Measurements from ENCODE around the gene DHX9.
A peak's percentile ranks its signal among the peaks of the same experiment; 100 is the strongest.

Gene DHX9

GRCh38 chr1:182839209-182840066, at the start of gene DHX9:
TSS of gene DHX9 (plus strand) at chr1:182839347. CDS start at chr1:182842567, 3,220 bp downstream.
- intact Hi-C loops (cut with DNase I; ENCODE audit: low total_unique reads) = no loop called here
- no peaks in the 10 kb centered on the region for H3K9me3 ChIP-seq
- peak within 1 kb of the TSS; percentile 85 to 87 for H3K4me3 ChIP-seq
- H3K36me3 ChIP-seq = peaks cover 0 to 11% (median 8%) of the 10 kb centered on the region in 3 donors
- peak within 1 kb of the TSS; percentile 84 to 88 for H3K27ac ChIP-seq
- H3K27me3 ChIP-seq = no peaks in the 10 kb centered on the region
- H3K4me1 ChIP-seq = peaks cover 0 to 48% (median 28%) of the 10 kb centered on the region in 4 donors
- no peak for TF ChIP-seq CTCF (IDR thresholded peaks at IDR 0.05)
- peak; percentile 90 to 94 for DNase-seq

GRCh38 chr1:182791281-182792179, 47.6 kb upstream of the DHX9 start:
- intact Hi-C loops (cut with DNase I; ENCODE audit: low total_unique reads) = loop anchor here (10.0 kb wide), 1 partner anchor 707 kb away; no protein-coding TSS in a partner anchor
- no peak overlapping the region for H3K4me3 ChIP-seq

GRCh38 chr1:182794091-182794490, 45.1 kb upstream of the DHX9 start:
- TF ChIP-seq CTCF (IDR thresholded peaks at IDR 0.05) = no peak
- Histone ChIP-seq H3K27ac (no peak overlapping the region), H3K27me3 (no peaks in the 10 kb centered on the region), H3K4me1 (peaks cover 0 to 8% (median under 1%) of the 10 kb centered on the region in 4 donors), H3K9me3 (no peaks in the 10 kb centered on the region), H3K36me3 (no peaks in the 10 kb centered on the region), H3K4me3 (no peak overlapping the region)
- no peak for DNase-seq
- intact Hi-C loops (cut with DNase I; ENCODE audit: low total_unique reads) = loop anchor here (10.0 kb wide), 1 partner anchor 709 kb away; no protein-coding TSS in a partner anchor

More at GRCh38 chr1:182791281-182792179, 47.6 kb upstream of the DHX9 start:
- no peaks in the 10 kb centered on the region for H3K27me3 ChIP-seq
- H3K36me3 ChIP-seq = no peaks in the 10 kb centered on the region
- TF ChIP-seq CTCF (IDR thresholded peaks at IDR 0.05) = no peak
- H3K27ac ChIP-seq = no peak overlapping the region
- H3K9me3 ChIP-seq = no peaks in the 10 kb centered on the region
- peaks cover 0 to 14% (median 4%) of the 10 kb centered on the region in 4 donors for H3K4me1 ChIP-seq
- no peak for DNase-seq

- H3K36me3 ChIP-seq = no peaks in the 10 kb centered on the region
- no peaks in the 10 kb centered on the region for H3K27me3 ChIP-seq
- no peak for DNase-seq
- no peaks in the 10 kb centered on the region for H3K9me3 ChIP-seq
- TF ChIP-seq CTCF (IDR thresholded peaks at IDR 0.05) = no peak
- peaks cover 0 to 7% (median 0%) of the 10 kb centered on the region in 4 donors for H3K4me1 ChIP-seq
- H3K27ac ChIP-seq = no peak overlapping the region
- no peak overlapping the region for H3K4me3 ChIP-seq
- intact Hi-C loops (cut with DNase I; ENCODE audit: low total_unique reads) = loop anchor here (10.0 kb wide), 1 partner anchor 710 kb away; no protein-coding TSS in a partner anchor
These were observed 44.4 kb upstream of the DHX9 start for GRCh38 chr1:182794676-182795201.

- H3K4me3 ChIP-seq = no peak overlapping the region
- intact Hi-C loops (cut with DNase I; ENCODE audit: low total_unique reads) = loop anchor here (10.0 kb wide), 1 partner anchor 711 kb away; no protein-coding TSS in a partner anchor
- no peak for DNase-seq
- no peaks in the 10 kb centered on the region for H3K36me3 ChIP-seq
- no peak overlapping the region for H3K27ac ChIP-seq
- H3K4me1 ChIP-seq = no peaks in the 10 kb centered on the region
- H3K27me3 ChIP-seq = no peaks in the 10 kb centered on the region
- H3K9me3 ChIP-seq = no peaks in the 10 kb centered on the region
- no peak for TF ChIP-seq CTCF (IDR thresholded peaks at IDR 0.05)
These were observed 43.5 kb upstream of the DHX9 start for GRCh38 chr1:182795563-182796228.

Measured in tibial artery (tissue), 4 donors.